H9 (cell line): Measurements from ENCODE around the gene DND1. TPM values are rescaled to one million over a fixed set of nuclear protein-coding genes. Genes with fewer than 3 reads are reported as not detected.

Experiments used
- DNase-seq: peaks from one replicate; pipeline ENCODE4 v3.0.0-alpha.2; 2017
- H2AFZ ChIP-seq: one replicate; pipeline ENCODE4 v1.6.1; 2013; ENCODE audit warnings: mild to moderate bottlenecking, low read length, control low read depth, moderate library complexity
- H2AK5ac ChIP-seq: 2 replicates; pipeline ENCODE4 v1.6.1; 2013; ENCODE audit warnings: low read length, control low read depth, mixed read lengths; ENCODE audit not compliant: insufficient read length
- H2BK120ac ChIP-seq: one replicate; pipeline ENCODE4 v1.6.1; 2013; ENCODE audit warnings: low read depth, mild to moderate bottlenecking, low read length, control low read depth, inconsistent platforms; ENCODE audit not compliant: poor library complexity, severe bottlenecking
- H2BK12ac ChIP-seq: 2 replicates; pipeline ENCODE4 v1.6.1; 2013; ENCODE audit warnings: low read length, control low read depth, mixed read lengths, low read depth; ENCODE audit not compliant: insufficient read length
- H2BK15ac ChIP-seq: 2 replicates; pipeline ENCODE4 v1.6.1; 2013; ENCODE audit warnings: low read depth, low read length, control low read depth
- H2BK20ac ChIP-seq: one replicate; pipeline ENCODE4 v1.6.1; 2013; ENCODE audit warnings: low read depth, mild to moderate bottlenecking, low read length, control low read depth, inconsistent platforms; ENCODE audit not compliant: poor library complexity, severe bottlenecking
- H2BK5ac ChIP-seq: 2 replicates; pipeline ENCODE4 v1.6.1; 2013; ENCODE audit warnings: low read length, control low read depth, mixed read lengths; ENCODE audit not compliant: insufficient read length
- H3K14ac ChIP-seq: 2 replicates; pipeline ENCODE4 v1.6.1; 2013; ENCODE audit warnings: low read length, control low read depth; ENCODE audit not compliant: insufficient read depth
- H3K18ac ChIP-seq: 2 replicates; pipeline ENCODE4 v1.6.1; 2013; ENCODE audit warnings: low read depth, mild to moderate bottlenecking, mixed read lengths, low read length, control low read depth; ENCODE audit not compliant: insufficient read length
- H3K23ac ChIP-seq: 2 replicates; pipeline ENCODE4 v1.6.1; 2013; ENCODE audit warnings: low read length, control low read depth, mixed read lengths, low read depth; ENCODE audit not compliant: insufficient read length
- H3K23me2 ChIP-seq: 2 replicates; pipeline ENCODE4 v1.6.1; 2013; ENCODE audit warnings: low read depth, mild to moderate bottlenecking, mixed read lengths, low read length, control low read depth; ENCODE audit not compliant: insufficient read length, poor library complexity, severe bottlenecking
- H3K27ac ChIP-seq: 2 replicates; pipeline ENCODE4 v1.5.1; 2013; ENCODE audit warnings: low read length, control low read depth, mixed read lengths, low read depth; ENCODE audit not compliant: insufficient read length
- H3K27me3 ChIP-seq: 2 replicates; pipeline ENCODE4 v1.6.1; 2013; ENCODE audit warnings: low read length, control low read depth, inconsistent platforms; ENCODE audit not compliant: insufficient read depth
- H3K4ac ChIP-seq: 2 replicates; pipeline ENCODE4 v1.6.1; 2013; ENCODE audit warnings: low read depth, mild to moderate bottlenecking, control low read depth, inconsistent platforms, low read length, moderate library complexity
- H3K4me1 ChIP-seq: 2 replicates; pipeline ENCODE4 v1.6.1; 2013; ENCODE audit warnings: low read length, control low read depth, inconsistent platforms; ENCODE audit not compliant: insufficient read depth
- H3K4me2 ChIP-seq: 2 replicates; pipeline ENCODE4 v1.6.1; 2013; ENCODE audit warnings: low read length, control low read depth, mixed read lengths; ENCODE audit not compliant: insufficient read length, insufficient read depth
- H3K56ac ChIP-seq: 2 replicates; pipeline ENCODE4 v1.6.1; 2013; ENCODE audit warnings: low read depth, mild to moderate bottlenecking, mixed read lengths, low read length, control low read depth; ENCODE audit not compliant: insufficient read length
- H3K79me1 ChIP-seq: 2 replicates; pipeline ENCODE4 v1.6.1; 2013; ENCODE audit warnings: low read depth, mild to moderate bottlenecking, moderate library complexity, low read length, control low read depth, inconsistent platforms; ENCODE audit not compliant: insufficient read depth, poor library complexity, severe bottlenecking
- H3K79me2 ChIP-seq: 2 replicates; pipeline ENCODE4 v1.6.1; 2013; ENCODE audit warnings: low read length, control low read depth, inconsistent platforms; ENCODE audit not compliant: insufficient read depth
- H3K9ac ChIP-seq: 2 replicates; pipeline ENCODE4 v1.6.1; 2013; ENCODE audit warnings: low read length, control low read depth, mixed read lengths; ENCODE audit not compliant: insufficient read length; ENCODE audit errors: extremely low read depth
- H3K9me3 ChIP-seq: one replicate; pipeline ENCODE4 v1.6.1; 2013; ENCODE audit warnings: low read depth, low read length, inconsistent platforms; ENCODE audit not compliant: control insufficient read depth
- H3T11ph ChIP-seq: one replicate; pipeline ENCODE4 v1.6.1; 2013; ENCODE audit warnings: mild to moderate bottlenecking, low read length, control low read depth, inconsistent platforms
- H4K20me1 ChIP-seq: one replicate; pipeline ENCODE4 v1.6.1; 2013; ENCODE audit not compliant: control insufficient read depth, insufficient read length, insufficient read depth
- H4K5ac ChIP-seq: 2 replicates; pipeline ENCODE4 v1.6.1; 2013; ENCODE audit warnings: low read depth, mild to moderate bottlenecking, mixed read lengths, low read length, control low read depth; ENCODE audit not compliant: insufficient read length
- H4K8ac ChIP-seq: replicated peaks from 2 replicates; pipeline ENCODE4 v1.6.1; 2013; ENCODE audit warnings: low read length, control low read depth, mixed read lengths, low read depth; ENCODE audit not compliant: insufficient read length
- H4K91ac ChIP-seq: 2 replicates; pipeline ENCODE4 v1.6.1; 2013; ENCODE audit warnings: low read depth, mild to moderate bottlenecking, moderate library complexity, mixed read lengths, low read length, control low read depth; ENCODE audit not compliant: insufficient read length
- H3K27ac Mint-ChIP-seq, 3 experiments: 2 replicates in 2 of 3; 3 replicates in 1 of 3; pipeline ENCODE4 v1.8.0; 2020 to 2021; ENCODE audit warnings: mixed read lengths in 3 of 3, mild to moderate bottlenecking in 1 of 3, moderate library complexity in 1 of 3
- H3K27me3 Mint-ChIP-seq: 2 replicates; pipeline ENCODE4 v1.8.0; 2021; ENCODE audit warnings: low read depth, mild to moderate bottlenecking, moderate library complexity, mixed read lengths
- H3K36me3 Mint-ChIP-seq, 3 experiments: 2 replicates in 2 of 3; 3 replicates in 1 of 3; pipeline ENCODE4 v1.8.0; 2020 to 2021; ENCODE audit warnings: low read depth in 3 of 3, mixed read lengths in 3 of 3; ENCODE audit not compliant: insufficient read depth in 1 of 3
- H3K4me1 Mint-ChIP-seq, 2 experiments: 2 replicates each; pipeline ENCODE4 v1.8.0; 2020; ENCODE audit warnings: mixed read lengths in 2 of 2
- H3K4me3 Mint-ChIP-seq, 2 experiments: 2 replicates in 1 of 2; 3 replicates in 1 of 2; pipeline ENCODE4 v1.8.0; 2020 to 2021; ENCODE audit warnings: mild to moderate bottlenecking in 2 of 2, mixed read lengths in 2 of 2, moderate library complexity in 1 of 2
- H3K9me3 Mint-ChIP-seq, 2 experiments: 2 replicates in 1 of 2; 3 replicates in 1 of 2; pipeline ENCODE4 v1.8.0; 2020; ENCODE audit warnings: mild to moderate bottlenecking in 2 of 2, mixed read lengths in 2 of 2, moderate library complexity in 1 of 2
- CTCF ChIP-seq: fragments of 200-600 bp; sonication (generic); conservative IDR thresholded peaks from 3 replicates; pipeline ENCODE4 v1.8.0; 2021; ENCODE audit warnings: antibody characterized with exemption, mild to moderate bottlenecking
- WGBS: extraction: QIAGEN DNeasy Blood & Tissue Kit; methylation state at CpG from one replicate; pipeline ENCODE4 v1.1.7; 2013; ENCODE audit warnings: missing lambda C conversion rate, low lambda C conversion rate, mixed read lengths; ENCODE audit not compliant: insufficient read length; ENCODE audit errors: extremely low coverage; 5-methylcytosine and 5-hydroxymethylcytosine counted together
- total RNA-seq: library from RNA; stranded (reverse); gene quantifications from 2 replicates; pipeline ENCODE4 v1.2.1, GENCODE V29; 2021

Gene DND1
- total RNA-seq, 1 experiment from 2014 or later: 2.4 TPM

GRCh38 chr5:140631831-140632365, 41.5 kb downstream of the DND1 start:
- no CpG with 5 or more reads among the region's 36 CpGs for WGBS
- Histone ChIP-seq H4K8ac (no peak overlapping the region), H3T11ph (no peak overlapping the region), H3K27me3 (no peaks in the 10 kb centered on the region), H3K9me3 (peaks cover 16% of the 10 kb centered on the region), H2BK12ac (no peak overlapping the region), H2AK5ac (no peak overlapping the region), H2AFZ (no peak overlapping the region), H2BK20ac (no peak overlapping the region), H3K56ac (no peak overlapping the region), H3K23ac (no peak overlapping the region), H4K91ac (no peak overlapping the region), H3K23me2 (no peaks in the 10 kb centered on the region), H3K4me1 (no peaks in the 10 kb centered on the region), H3K14ac (no peak overlapping the region), H4K5ac (no peak overlapping the region), H3K27ac (no peak overlapping the region), H2BK15ac (no peak overlapping the region), H3K79me1 (no peaks in the 10 kb centered on the region), H2BK5ac (no peak overlapping the region), H3K18ac (no peak overlapping the region), H3K4ac (no peak overlapping the region), H3K79me2 (no peaks in the 10 kb centered on the region), H3K9ac (no peak overlapping the region), H4K20me1 (no peaks in the 10 kb centered on the region), H2BK120ac (no peak overlapping the region), H3K4me2 (no peak overlapping the region)
- Mint-ChIP-seq H3K36me3 (peaks cover 4 to 11% (median 11%) of the 10 kb centered on the region in 3 experiments; a peak in 6 of 7 replicates), H3K27me3 (peaks cover 6% of the 10 kb centered on the region), H3K9me3 (peaks cover 36 to 39% of the 10 kb centered on the region in 2 experiments), H3K27ac (no peak overlapping the region), H3K4me1 (no peaks in the 10 kb centered on the region), H3K4me3 (no peak overlapping the region)
- TF ChIP-seq CTCF: no peak
- DNase-seq: no peak
